GM21528 (cell line): ENCODE data around the gene KPNA5.
"Not testable (repeated sequence)": the region's sequence is repeated elsewhere in the genome, so short reads cannot be mapped to it uniquely, and the experiment has no call there.

Experiments
- ATAC-seq: cut with Tn5 transposase; IDR thresholded peaks from one replicate; pipeline ENCODE4 v1.9.1; 2021; ENCODE audit warnings: mild to moderate bottlenecking, moderate library complexity; ENCODE audit not compliant: unreplicated experiment, low FRiP score

KPNA5 gene

DNA sequence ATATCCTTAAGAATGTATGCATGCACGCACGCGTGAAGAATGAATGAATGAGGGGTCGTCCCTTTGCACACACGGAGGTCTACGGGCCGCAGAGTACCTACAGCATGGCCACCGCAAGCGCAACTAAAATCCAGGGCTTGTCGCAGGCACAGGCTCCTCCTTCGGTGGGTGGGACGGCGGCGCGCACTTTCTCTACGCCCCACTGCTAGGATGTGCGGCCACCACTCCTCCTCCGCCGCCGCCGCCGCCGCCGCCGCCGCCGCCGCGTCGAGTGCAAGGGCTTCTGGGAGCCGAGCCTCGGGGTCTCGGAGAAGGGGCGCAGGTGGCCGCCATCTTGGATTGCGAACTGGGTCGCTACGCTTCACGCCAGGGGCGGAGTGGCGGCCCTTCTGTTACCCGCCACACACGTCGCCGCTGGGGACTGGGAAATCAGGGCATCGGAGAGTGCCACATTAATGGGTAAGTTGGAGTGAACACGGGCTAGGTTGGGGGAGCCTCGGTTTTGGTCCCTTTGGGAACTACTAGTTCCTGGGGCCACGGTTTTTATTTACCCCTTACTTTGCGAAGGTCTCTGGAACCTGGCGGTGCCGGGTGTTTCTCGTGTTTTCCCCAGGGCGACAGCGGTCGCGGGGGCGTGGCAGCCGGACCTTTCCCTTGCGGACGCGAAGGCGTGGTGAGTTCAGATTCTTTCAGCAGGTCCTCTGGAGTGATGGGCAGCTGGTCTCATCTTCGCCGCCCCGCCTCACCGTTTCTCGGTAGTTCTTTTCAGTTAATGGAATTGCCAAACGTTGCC is at the start of gene KPNA5:
Gene KPNA5, plus strand, starts transcription at position 332 of the 793 bp plus-strand sequence. Its CDS starts 124 bp downstream, at position 456.
- peak; percentile 98 for ATAC-seq

DNA sequence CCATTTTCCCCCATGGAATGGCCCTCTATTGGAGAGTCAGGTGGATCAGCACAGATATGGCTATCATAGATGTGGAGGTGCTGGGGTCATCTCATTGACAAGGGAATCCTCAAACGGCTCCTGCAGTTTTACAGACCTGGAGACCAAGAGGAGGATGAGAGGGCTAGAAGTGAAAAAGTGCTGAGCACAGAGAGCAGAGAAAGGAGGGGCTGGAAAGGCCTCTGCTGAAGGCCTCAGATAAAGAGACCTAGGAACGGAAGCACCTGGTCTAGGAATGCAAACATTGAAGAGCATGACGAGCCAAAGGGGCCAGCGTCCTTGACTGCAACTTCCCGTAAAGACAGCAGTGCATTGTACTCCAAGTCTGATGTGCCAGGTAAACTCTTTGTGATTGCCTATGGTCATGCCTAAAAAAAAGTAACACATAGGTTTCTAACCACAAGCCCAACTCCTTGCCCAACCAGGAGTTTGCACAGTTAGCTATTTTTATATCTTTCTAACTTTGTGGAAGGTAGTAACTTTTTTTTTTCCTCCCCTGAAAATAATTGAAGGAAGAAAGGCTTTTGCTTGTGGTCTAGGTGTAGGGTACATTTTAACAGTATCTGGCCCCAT is 49.5 kb upstream of the KPNA5 start:
- ATAC-seq, result no peak

DNA sequence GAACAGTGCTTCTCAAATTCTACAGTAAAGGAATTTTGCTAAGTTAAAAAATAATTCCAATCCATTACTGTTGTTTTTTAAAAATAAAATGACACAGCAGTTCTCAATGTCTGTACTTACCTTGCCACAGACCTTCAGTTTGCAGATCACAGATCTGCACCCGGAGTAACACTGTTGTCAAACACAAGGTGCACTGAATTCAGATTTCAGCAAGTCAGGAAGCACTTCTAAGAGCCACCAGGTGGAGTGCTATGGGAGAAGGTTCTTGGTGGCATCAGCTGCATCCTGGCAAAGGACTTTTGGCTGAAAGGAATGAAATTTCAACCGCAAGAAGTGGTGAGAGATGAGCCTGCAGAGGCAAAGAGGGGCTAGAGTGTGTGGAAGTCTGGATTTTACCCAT is 47.3 kb upstream of the KPNA5 start:
- no peak for ATAC-seq

DNA sequence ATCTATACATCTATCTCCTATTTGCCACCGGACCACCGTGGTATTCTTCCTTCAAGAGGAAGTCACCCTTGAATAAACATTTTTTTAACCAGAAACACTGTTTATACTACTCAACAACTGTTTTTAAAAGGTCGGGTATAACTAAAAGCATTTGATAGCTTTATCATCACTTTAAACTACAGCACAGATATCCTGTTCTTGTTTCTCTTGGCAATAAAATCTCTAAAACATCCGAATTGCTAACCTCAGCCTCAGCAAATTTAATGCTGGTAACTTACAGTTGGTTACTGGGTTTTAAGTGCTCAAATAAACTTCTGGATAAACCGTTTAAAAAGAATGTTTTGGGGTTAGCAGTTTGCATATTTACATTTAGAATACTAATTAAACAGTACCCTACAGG is 32.9 kb upstream of the KPNA5 start:
- ATAC-seq, result no peak

DNA sequence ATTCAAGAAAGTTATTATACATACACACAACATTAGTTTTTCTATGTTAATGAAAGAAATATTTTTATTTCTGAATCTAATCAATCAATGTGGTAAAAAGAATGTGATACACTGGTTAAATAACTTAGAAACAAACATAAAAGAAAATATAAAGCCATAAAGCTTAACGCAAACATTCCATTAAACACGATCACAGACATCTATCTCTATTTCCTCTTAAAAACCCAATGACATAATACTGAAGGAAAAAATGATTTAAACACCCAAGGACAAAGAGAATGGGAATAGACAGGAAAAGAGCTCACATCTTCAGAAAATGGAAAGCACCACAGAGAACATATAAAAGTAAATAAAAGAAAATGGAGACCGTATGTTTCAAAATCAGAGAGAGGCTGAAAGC is 31.9 kb upstream of the KPNA5 start:
- no peak for ATAC-seq

DNA sequence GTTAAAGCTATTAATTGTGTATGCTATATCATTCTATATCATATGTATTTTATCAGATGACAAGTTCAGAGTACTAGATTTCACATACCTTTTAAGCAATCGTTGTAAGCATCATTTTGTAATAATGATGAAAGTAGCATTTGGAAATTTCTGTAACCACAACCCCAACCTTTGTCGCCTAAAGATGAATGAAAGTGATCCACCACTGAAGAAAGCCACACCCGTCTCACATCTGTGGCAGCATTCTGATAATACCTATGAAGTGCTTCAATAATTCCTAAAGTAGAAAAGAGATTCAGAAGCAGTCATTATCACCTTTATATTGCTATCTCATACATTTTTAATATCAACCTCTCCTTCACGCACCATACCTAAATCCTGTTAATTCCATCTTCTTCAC is 29.1 kb upstream of the KPNA5 start:
- ATAC-seq, result no peak

DNA sequence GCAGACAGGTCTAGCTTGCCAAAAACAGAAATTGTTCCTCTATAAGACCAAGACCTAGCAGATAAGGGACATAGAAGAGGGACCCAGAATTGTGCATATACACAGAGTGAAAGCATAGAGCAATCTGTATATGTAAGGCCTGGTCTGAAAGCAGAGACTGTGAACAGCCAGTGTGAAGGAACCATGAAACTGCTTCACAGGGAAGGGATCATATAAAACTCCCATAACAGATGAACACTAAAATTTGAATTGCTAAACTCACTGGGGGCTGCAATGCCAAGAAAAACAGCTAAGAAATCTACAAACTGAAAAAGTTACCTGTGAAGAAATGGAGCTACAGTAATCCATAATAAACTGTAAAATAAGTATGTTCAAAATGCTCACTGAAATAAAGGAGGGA is 19.4 kb upstream of the KPNA5 start:
- no peak for ATAC-seq

DNA sequence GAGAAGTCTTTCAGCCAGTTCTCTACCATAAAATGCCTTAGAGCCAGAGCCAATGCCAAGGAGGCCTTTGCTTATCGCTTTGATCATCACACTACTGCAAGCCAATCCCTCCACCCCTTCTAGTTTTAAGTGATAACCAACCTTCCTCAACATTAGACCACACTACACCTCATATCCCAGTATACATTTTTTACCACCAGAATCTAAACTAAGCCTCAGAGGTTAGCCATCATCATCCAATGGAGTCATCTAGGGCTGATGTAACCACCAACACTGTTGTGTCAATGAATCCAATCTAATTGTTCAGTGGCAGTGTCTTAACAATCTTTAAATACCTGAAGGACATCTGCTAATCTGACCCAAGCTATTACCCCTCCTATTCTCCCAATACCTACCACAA is 18.8 kb upstream of the KPNA5 start:
- no peak for ATAC-seq

DNA sequence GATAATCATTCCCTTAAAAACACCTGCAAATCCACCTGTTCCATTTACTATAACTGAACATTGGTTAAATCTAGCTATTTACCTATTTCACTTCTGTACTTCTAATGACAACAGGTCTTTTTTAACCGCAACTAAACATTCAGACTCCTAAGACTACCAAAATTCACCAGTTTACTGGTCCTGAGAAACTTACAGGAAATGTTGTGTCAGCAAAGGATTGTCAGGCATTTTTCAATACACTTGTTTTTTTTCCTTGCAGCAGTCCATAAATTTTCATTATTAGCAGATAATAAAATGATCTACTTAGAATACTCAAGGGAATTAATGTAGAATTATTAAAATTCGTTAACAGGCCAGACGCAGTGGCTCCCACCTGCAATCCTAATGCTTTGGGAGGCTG is 17.7 kb upstream of the KPNA5 start:
- ATAC-seq, result no peak

DNA sequence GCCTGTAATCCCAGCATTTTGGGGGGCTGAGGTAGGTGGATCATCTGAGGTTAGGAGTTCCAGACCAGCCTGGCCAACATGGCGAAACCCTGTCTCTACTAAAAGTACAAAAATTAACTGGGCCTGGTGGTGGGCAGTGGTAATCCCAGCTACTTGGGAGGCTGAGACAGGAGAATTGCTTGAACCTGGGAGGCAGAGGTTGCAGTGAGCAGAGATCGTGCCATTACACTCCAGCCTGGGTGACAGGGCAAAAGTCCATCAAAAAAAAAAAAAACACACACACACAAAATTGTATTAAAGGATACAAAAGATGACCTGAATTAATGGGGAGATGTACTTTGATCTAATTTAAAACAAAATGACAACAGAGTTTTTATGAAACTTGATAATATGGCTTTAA is 16.8 kb upstream of the KPNA5 start:
- ATAC-seq, result not testable (repeated sequence)

DNA sequence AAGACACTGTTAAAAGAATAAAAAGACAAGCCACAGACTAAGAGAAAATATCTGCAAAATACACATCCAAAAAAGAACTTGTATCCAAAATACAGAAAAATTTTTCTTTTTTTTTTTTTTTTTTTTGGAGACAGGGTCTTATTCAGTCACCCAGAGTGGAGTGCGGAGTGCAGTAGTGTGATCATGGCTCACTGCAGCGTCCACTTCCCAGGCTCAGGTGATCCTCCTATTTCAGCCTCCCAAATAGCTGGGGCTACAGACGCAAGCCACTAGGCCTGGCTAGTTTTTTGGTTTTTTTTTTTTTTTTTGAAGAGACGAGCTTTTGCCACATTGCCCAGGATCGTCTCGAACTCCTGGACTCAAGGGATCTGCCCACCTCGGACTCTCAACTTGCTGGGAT is 15.5 kb upstream of the KPNA5 start:
- ATAC-seq, result no peak

DNA sequence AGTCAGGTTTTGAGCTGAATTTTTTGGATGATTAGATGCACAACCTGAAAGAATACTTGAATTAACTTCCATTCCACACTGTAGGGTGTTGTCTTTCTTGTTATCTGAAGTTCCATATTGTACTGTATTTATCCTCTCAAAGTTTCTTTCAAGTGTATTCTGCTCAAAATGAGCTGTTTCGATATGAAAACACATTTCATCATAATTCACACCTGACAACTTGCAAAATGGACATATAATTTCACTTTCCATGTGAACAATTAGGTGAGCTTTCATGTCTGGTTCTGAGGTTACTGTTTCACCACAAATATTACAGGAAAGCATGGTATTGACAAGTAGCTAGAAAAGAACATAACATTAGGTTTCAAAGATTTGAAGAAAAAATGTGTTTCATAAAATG is 14.1 kb upstream of the KPNA5 start:
- ATAC-seq, result peak; percentile 36

DNA sequence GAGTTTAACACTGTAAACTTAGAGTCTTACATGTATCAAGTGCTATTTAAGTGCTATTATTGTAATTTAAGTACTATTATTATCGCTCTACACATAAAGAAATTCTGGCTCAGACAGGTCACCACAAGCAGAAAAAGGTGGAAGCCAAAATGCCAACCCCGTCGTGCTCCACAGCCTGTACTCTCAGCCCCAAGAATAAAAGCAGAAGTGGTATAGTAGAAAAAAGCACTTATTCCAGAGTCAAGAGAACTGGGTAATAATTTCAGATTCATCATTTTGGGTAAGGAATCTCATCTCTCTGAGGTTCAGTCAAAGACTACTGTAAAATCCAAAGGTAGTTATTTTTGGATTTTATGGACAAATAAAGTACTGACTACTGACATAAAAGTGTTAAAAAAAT is 13.4 kb upstream of the KPNA5 start:
- no peak for ATAC-seq

DNA sequence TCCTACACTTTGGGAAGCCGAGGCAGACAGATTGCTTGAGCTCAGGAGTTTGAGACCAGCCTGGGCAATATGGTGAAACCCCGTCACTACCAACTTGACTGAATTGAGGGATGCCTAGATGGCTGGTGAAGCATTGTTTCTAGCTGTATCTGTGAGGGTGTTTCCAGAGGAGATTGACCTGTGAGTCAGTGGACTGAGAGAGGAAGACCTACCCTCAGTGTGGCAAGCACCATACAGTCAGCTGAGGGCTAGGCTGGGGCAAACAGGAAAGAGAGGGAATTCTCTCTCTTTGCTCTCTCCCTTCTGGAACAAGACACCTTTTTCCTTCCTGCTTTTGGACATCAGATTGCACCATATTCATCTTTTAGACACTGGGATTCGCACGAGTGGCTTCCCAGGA is 8.7 kb upstream of the KPNA5 start:
- no peak for ATAC-seq

DNA sequence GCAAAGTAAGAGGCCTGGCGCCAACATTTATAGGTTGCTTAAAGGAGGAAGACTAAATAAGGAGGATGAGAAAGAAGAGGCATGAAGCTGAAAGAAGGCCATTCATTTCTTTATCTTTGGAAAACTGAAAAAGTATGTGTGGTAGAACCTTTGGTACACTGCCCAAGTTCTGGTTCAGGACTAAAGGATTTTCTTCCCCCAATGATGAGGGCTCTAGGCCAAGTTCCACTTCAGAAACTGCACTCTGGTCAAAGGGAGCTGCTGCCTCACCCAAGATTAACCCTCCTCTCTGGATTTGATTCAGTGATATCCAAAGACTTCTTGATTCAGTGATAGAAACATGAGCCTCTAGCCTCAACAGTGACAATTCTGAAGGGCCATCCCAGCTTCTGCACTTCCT is 5.0 kb upstream of the KPNA5 start:
- no peak for ATAC-seq

DNA sequence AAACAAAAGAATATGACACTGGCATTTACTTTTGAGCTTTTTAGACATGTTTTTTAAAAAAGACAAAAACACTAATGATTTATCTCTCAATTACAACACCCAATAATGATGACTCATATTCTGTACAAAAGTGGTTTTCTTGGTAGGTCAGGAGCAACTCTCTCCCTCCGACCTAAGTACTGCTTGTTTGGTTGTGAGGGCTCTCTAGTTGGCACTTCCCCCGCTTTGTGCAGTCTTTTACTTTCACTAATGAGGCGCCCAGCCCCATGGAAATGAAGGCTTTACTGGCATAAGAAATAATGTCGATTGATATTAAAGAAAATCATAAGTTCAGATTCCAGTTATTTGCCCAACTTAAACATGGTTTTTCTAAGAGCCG is 1.3 kb downstream of the KPNA5 start:
- no peak for ATAC-seq

DNA sequence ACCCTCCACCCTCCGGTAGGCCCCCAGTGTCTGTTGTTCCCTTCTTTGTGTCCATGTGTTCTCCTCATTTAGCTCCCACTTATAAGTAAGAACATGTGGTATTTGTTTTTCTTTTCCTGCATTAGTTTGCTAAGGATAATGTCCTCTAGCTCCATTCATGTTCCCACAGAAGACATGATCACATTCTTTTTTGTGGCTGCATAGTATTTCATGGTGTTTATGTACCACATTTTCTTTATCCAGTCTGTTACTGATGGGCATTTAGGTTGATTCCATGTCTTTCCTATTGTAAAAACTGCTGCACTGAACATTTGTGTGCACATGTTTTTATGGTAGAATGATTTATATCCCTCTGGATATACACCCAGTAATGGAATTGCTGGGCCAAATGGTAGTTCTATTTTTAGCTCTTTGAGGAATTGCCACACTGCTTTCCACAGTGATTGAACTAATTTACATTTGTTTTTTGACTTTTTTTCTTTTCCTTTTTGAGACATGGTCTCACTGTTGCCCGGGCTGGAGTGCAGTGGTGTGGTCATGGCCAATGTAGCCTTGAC is 4.5 kb downstream of the KPNA5 start:
- no peak for ATAC-seq

DNA sequence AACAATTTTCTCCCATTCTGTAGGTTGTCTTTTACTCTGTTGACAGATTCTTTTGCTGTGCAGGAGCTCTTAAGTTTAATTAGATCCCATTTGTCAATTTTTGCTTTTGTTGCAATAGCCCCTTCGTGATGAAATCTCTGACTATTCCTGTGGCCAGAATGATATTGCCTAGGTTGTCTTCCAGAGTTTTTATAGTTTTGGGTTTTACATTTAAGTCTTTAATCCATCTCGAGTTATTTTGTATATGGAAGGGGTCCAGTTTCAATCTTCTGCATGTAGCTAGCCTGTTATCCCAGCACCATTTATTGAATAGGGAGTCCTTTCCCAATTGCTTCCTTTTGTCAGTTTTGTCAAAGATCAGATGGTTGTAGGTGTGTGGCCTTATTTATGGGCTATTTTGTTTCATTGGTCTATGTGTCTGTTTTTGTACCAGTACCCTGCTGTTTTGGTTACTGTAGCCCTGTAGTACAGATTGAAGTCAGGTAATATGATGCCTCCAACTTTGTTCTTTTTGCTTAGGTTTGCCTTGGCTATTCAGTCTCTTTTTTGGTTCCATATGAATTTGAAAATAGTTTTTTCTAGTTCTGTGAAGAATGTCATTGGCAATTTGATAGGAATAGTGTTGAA is 5.6 kb downstream of the KPNA5 start:
- ATAC-seq, result not testable (repeated sequence)

DNA sequence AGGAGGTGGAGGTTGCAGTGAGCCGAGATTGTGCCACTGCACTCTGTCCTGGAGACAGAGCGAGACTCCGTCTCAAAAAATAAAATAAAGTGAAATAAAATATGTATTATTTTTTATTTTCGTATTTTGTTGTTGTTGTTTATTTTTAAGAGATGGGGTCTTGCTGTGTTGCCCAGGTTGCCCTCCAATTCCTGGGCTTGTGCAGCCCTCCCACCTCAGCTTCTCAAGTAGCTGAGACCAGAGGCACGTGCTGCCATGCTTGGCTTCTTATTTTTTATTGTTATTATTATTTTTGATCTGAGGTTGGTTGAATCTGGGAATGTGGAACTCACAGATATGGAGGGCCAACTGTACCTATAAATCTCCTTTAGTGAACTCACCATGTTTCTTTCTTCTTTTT is 10.1 kb downstream of the KPNA5 start:
- ATAC-seq, result no peak

DNA sequence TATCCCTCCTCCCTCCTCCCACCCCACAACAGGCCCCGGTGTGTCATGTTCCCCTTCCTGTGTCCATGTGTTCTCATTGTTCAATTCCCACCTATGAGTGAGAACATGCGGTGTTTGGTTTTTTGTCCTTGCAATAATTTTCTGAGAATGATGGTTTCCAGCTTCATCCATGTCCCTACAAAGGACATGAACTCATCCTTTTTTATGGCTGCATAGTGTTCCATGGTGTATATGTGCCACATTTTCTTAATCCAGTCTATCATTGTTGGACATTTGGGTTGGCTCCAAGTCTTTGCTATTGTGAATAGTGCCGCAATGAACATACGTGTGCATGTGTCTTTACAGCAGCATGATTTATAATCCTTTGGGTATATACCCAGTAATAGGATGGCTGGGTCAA is 11.9 kb downstream of the KPNA5 start:
- not testable (repeated sequence) for ATAC-seq

DNA sequence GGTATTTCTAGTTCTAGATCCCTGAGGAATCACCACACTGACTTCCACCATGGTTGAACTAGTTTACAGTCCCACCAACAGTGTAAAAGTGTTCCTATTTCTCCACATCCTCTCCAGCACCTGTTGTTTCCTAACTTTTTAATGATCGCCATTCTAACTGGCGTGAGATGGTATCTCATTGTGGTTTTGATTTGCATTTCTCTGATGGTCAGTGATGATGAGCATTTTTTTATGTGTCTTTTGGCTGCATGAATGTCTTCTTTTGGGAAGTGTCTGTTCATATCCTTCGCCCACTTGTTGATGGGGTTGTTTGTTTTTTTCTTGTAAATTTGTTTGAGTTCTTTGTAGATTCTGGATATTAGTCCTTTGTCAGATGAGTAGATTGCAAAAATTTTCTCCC is 12.3 kb downstream of the KPNA5 start:
- not testable (repeated sequence) for ATAC-seq

DNA sequence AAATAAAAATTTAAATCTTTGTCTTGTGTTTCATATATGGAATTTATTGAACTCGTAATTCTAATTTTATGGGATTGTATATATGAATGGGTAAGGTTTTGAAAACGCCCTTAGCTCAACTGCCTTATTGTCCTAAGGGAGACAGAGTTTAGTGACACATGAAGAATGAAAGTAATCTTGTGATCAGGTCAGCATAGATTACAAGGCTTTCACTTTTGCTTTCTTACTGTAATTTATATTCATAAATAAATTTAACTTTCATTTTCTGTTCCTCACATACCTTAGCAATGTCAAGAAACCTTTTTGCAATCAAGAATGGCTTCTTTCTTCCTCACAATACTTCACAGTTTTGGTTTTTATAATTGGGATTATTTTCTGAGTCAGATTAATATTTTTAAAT is 14.4 kb downstream of the KPNA5 start:
- ATAC-seq, result peak; percentile 95
